Measurements from ENCODE around the gene OXCT2.

The OXCT2 gene

DNA sequence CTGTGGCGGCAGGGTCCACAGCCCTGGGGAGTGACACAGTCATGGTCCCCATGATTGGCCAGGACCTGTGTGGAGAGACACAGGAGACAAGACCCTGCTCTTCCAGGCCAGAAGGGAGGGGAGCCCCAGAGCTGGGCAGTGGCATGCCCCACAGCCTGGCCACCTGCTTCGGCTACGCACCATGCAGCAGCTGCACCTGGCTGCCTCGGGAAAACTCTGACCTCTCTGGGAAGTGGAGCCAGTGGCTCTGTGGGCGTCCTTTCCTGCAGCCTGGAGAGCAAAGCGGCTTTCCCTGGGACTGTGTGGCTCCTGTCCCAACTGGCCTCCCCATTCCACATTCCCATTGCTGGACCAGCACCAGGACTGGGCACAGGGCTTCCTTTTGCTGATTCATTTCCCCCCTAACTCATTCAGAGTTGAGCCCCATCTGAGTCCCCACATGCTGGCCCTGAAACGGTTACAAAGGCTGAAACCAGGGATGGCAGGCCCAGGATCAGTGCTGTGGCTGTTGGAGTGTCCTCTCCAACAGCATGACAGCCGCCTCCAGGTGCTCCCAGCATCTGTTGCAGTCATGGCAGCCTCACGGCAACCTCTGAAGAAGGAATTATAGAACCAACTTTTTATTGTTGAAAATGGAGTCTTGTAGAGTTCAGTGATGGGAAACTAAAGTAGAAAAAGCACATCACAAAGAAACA, 15.0 kb downstream of the OXCT2 start:
- no peaks in the 10 kb centered on the region for H3K27me3 ChIP-seq (replicated peaks; ENCODE audit: insufficient read depth, low read length)
- no peaks in the 10 kb centered on the region for H3K9me3 ChIP-seq (replicated peaks; ENCODE audit: insufficient read depth, low read length)
- H3K27ac ChIP-seq (ENCODE audit: low read length) = no peak overlapping the region
- peaks cover 6% of the 10 kb centered on the region; the same call in 1 of the 2 replicates for H3K36me3 ChIP-seq (replicated peaks; ENCODE audit: insufficient read depth, low read length)
- no peak overlapping the region for H2AFZ ChIP-seq (ENCODE audit: low read length)
- H3K4me3 ChIP-seq (ENCODE audit: low read length) = no peak overlapping the region
- H3K4me1 ChIP-seq (ENCODE audit: low read length) = no peaks in the 10 kb centered on the region
- H3K9ac ChIP-seq (ENCODE audit: low read length) = no peak overlapping the region
- DNase-seq = no peak
- H3F3A ChIP-seq (ENCODE audit: insufficient read depth, low read length) = no peaks in the 10 kb centered on the region
- H4K20me1 ChIP-seq (ENCODE audit: insufficient read depth, low read length) = no peaks in the 10 kb centered on the region
- no peaks in the 10 kb centered on the region for H3K9me2 ChIP-seq (replicated peaks; ENCODE audit: insufficient read depth, low read length)
- H3K79me2 ChIP-seq (ENCODE audit: low read length) = no peaks in the 10 kb centered on the region
- no peak overlapping the region for H3K4me2 ChIP-seq (ENCODE audit: low read depth, low read length)
- TF ChIP-seq EZH2phosphoT487 (IDR thresholded peaks at IDR 0.05; ENCODE audit: low read length) (no peak), EZH2 (optimal IDR thresholded peaks at IDR 0.05; ENCODE audit: low read depth, low read length) (no peak)
- TF ChIP-seq, protein P1, sequence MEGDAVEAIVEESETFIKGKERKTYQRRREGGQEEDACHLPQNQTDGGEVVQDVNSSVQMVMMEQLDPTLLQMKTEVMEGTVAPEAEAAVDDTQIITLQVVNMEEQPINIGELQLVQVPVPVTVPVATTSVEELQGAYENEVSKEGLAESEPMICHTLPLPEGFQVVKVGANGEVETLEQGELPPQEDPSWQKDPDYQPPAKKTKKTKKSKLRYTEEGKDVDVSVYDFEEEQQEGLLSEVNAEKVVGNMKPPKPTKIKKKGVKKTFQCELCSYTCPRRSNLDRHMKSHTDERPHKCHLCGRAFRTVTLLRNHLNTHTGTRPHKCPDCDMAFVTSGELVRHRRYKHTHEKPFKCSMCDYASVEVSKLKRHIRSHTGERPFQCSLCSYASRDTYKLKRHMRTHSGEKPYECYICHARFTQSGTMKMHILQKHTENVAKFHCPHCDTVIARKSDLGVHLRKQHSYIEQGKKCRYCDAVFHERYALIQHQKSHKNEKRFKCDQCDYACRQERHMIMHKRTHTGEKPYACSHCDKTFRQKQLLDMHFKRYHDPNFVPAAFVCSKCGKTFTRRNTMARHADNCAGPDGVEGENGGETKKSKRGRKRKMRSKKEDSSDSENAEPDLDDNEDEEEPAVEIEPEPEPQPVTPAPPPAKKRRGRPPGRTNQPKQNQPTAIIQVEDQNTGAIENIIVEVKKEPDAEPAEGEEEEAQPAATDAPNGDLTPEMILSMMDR (IDR thresholded peaks at IDR 0.05; ENCODE audit: low read length) = no peak

DNA sequence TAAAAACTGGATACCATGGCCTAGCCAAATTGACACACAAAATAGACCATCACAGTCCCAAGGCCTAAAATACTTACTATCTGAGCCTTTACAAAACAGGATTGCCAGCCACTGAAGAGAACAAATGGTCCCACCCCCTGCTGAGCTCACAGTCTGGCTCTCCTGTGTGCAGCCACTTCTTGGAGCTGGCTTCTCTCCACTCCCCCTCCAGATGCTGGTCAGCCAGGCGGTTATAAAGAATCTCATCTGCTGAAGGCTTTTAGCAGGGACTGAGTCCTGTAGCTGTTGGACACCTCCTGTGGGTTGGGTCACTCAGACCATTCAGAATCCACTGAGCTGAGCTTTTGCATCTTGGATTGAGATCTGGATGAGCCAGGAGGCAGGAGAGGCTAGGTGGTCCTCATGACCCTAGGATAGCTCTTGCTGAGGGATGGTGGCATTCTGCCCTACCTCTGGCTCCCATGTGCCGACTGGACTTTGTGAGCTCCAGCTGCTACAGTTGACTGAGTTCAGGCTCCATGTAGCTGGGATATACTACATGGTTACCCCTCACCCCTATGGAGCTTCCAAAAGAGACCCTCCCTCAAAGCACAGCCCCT, 16.1 kb downstream of the OXCT2 start:
- peaks cover 16% of the 10 kb centered on the region for H3K36me3 ChIP-seq (replicated peaks; ENCODE audit: insufficient read depth, low read length)
- H3K27ac ChIP-seq (ENCODE audit: low read length) = no peak overlapping the region
- no peaks in the 10 kb centered on the region for H3K4me1 ChIP-seq (ENCODE audit: low read length)
- H3K4me2 ChIP-seq (ENCODE audit: low read depth, low read length) = no peak overlapping the region
- TF ChIP-seq EZH2 (optimal IDR thresholded peaks at IDR 0.05; ENCODE audit: low read depth, low read length) = no peak
- TF ChIP-seq, protein P1 (IDR thresholded peaks at IDR 0.05; ENCODE audit: low read length) = no peak
- TF ChIP-seq EZH2phosphoT487 (IDR thresholded peaks at IDR 0.05; ENCODE audit: low read length) = no peak
- H2AFZ ChIP-seq (ENCODE audit: low read length) = no peak overlapping the region
- H3K79me2 ChIP-seq (ENCODE audit: low read length) = 0 out of 2 replicates have a peak, but pooled peaks cover 3% of the 10 kb centered on the region
- H3K4me3 ChIP-seq (ENCODE audit: low read length) = no peak overlapping the region
- H3K9me2 ChIP-seq (replicated peaks; ENCODE audit: insufficient read depth, low read length) = no peaks in the 10 kb centered on the region
- no peak overlapping the region for H3K9ac ChIP-seq (ENCODE audit: low read length)
- no peaks in the 10 kb centered on the region for H3F3A ChIP-seq (ENCODE audit: insufficient read depth, low read length)
- H3K9me3 ChIP-seq (replicated peaks; ENCODE audit: insufficient read depth, low read length) = no peaks in the 10 kb centered on the region
- H4K20me1 ChIP-seq (ENCODE audit: insufficient read depth, low read length) = no peaks in the 10 kb centered on the region
- H3K27me3 ChIP-seq (replicated peaks; ENCODE audit: insufficient read depth, low read length) = no peaks in the 10 kb centered on the region
- no peak for DNase-seq

DNA sequence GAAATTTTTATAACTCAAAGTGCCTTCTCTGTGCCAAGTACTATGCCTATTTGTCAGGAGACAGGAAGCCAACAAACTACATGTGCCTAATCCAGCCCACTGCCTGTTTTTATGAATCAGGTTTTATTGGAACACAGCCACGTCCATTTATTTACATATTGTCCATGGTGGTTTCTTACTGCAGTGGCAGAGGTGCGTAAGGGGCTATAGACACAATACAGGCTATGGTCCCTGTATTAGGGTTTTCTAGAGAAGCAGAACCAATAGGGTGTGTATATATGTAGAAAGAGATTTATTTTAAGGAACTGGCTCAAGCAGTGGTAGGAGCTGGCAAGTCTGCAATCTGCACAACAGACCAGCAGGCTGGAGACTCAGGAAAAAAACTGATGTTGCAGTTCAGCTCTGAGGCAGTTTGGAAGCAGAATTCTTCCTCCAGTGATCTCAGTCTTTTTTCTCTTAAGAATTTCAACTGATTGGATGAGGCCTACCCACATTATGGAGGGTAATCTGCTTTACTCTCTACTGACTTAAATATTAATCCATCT, 17.1 kb downstream of the OXCT2 start:
- no peaks in the 10 kb centered on the region for H3K9me3 ChIP-seq (replicated peaks; ENCODE audit: insufficient read depth, low read length)
- no peak overlapping the region for H2AFZ ChIP-seq (ENCODE audit: low read length)
- 0 out of 2 replicates have a peak, but pooled peaks cover 3% of the 10 kb centered on the region for H3K79me2 ChIP-seq (ENCODE audit: low read length)
- no peak overlapping the region for H3K4me3 ChIP-seq (ENCODE audit: low read length)
- no peaks in the 10 kb centered on the region for H3F3A ChIP-seq (ENCODE audit: insufficient read depth, low read length)
- no peaks in the 10 kb centered on the region for H3K9me2 ChIP-seq (replicated peaks; ENCODE audit: insufficient read depth, low read length)
- H3K36me3 ChIP-seq (replicated peaks; ENCODE audit: insufficient read depth, low read length) = peaks cover 14% of the 10 kb centered on the region
- H3K27me3 ChIP-seq (replicated peaks; ENCODE audit: insufficient read depth, low read length) = no peaks in the 10 kb centered on the region
- no peaks in the 10 kb centered on the region for H4K20me1 ChIP-seq (ENCODE audit: insufficient read depth, low read length)
- H3K27ac ChIP-seq (ENCODE audit: low read length) = no peak overlapping the region
- H3K4me1 ChIP-seq (ENCODE audit: low read length) = no peaks in the 10 kb centered on the region
- no peak for TF ChIP-seq EZH2phosphoT487 (IDR thresholded peaks at IDR 0.05; ENCODE audit: low read length)
- TF ChIP-seq, protein P1 (IDR thresholded peaks at IDR 0.05; ENCODE audit: low read length) = no peak
- no peak for TF ChIP-seq EZH2 (optimal IDR thresholded peaks at IDR 0.05; ENCODE audit: low read depth, low read length)
- H3K9ac ChIP-seq (ENCODE audit: low read length) = no peak overlapping the region
- H3K4me2 ChIP-seq (ENCODE audit: low read depth, low read length) = no peak overlapping the region
- no peak for DNase-seq
